RCC 7860 (cell line): ENCODE data around the gene ABCB11.
"Not testable (repeated sequence)": the region's sequence is repeated elsewhere in the genome, so short reads cannot be mapped to it uniquely, and the experiment has no call there.

Source experiments
- DNase-seq: peaks from one replicate; pipeline ENCODE4 v3.0.0-alpha.2; 2015; ENCODE audit warnings: low spot score
- FAIRE-seq: peaks from 2 replicates; lab custom pipeline; 2012; peaks lifted over from hg19 to GRCh38; lab: Jason Lieb, UNC

The ABCB11 gene

GRCh38 chr2:169031202-169031601, at the start of gene ABCB11:
TSS of gene ABCB11 (minus strand) at chr2:169031324. CDS start at chr2:169018125, 13,199 bp downstream.
- FAIRE-seq (no peak), DNase-seq (no peak)

GRCh38 chr2:169080250-169081069, 49.3 kb upstream of the ABCB11 start:
- peak; percentile 92 for FAIRE-seq
- peak; percentile 88 for DNase-seq

- FAIRE-seq = peak; percentile 90
- DNase-seq = peak; percentile 75
Observed at GRCh38 chr2:169077674-169078240, 46.6 kb upstream of the ABCB11 start.

- DNase-seq (peak; percentile 98), FAIRE-seq (peak; percentile 100)
Observed at GRCh38 chr2:169073963-169074751, 43.0 kb upstream of the ABCB11 start.

GRCh38 chr2:169073211-169073962, 42.3 kb upstream of the ABCB11 start:
- FAIRE-seq = no peak
- DNase-seq = peak; percentile 75

- DNase-seq (no peak), FAIRE-seq (peak; percentile 52)
Observed at GRCh38 chr2:169072163-169072925, 41.2 kb upstream of the ABCB11 start.

- DNase-seq (no peak), FAIRE-seq (no peak)
Observed at GRCh38 chr2:169071455-169071854, 40.3 kb upstream of the ABCB11 start.

GRCh38 chr2:169069833-169070232, 38.7 kb upstream of the ABCB11 start:
- no peak for FAIRE-seq
- no peak for DNase-seq

GRCh38 chr2:169069341-169069740, 38.2 kb upstream of the ABCB11 start, which contains the start of gene DHRS9:
TSS of gene DHRS9 (plus strand) at chr2:169069563. CDS start at chr2:169081582, 12,019 bp downstream.
- FAIRE-seq = peak; percentile 96
- peak; percentile 93 for DNase-seq

GRCh38 chr2:169066897-169067296, 35.8 kb upstream of the ABCB11 start:
- FAIRE-seq (no peak), DNase-seq (no peak)

- FAIRE-seq = no peak
- DNase-seq = no peak
Observed at GRCh38 chr2:169065864-169066517, 34.9 kb upstream of the ABCB11 start.

- FAIRE-seq (no peak), DNase-seq (no peak)
Observed at GRCh38 chr2:169065422-169065821, 34.3 kb upstream of the ABCB11 start.

- not testable (repeated sequence) for FAIRE-seq
Observed at GRCh38 chr2:169064199-169064598, 33.1 kb upstream of the ABCB11 start.

GRCh38 chr2:169054575-169054974, 23.5 kb upstream of the ABCB11 start:
- FAIRE-seq, DNase-seq: not testable (repeated sequence)

More at GRCh38 chr2:169064199-169064598, 33.1 kb upstream of the ABCB11 start:
- DNase-seq = not testable (repeated sequence)

- DNase-seq = no peak
- no peak for FAIRE-seq
Observed at GRCh38 chr2:169050476-169051240, 19.5 kb upstream of the ABCB11 start.

GRCh38 chr2:169049142-169049541, 18.0 kb upstream of the ABCB11 start:
- no peak for DNase-seq
- no peak for FAIRE-seq

- DNase-seq (no peak), FAIRE-seq (no peak)
Observed at GRCh38 chr2:169047256-169048250, 16.4 kb upstream of the ABCB11 start.
